Skeletal muscle satellite cell (primary cell): ENCODE measurements around the gene PIK3R1.

Experiments
- H3K27me3 ChIP-seq: 2 replicates; pipeline ENCODE4 v1.7.0; 2013; ENCODE audit warnings: low read length; ENCODE audit not compliant: control insufficient read depth, insufficient read depth
- H3K36me3 ChIP-seq: 2 replicates; pipeline ENCODE4 v1.7.0; 2013; ENCODE audit warnings: mild to moderate bottlenecking, control low read depth, low read length; ENCODE audit not compliant: insufficient read depth
- H3K4me1 ChIP-seq: 2 replicates; pipeline ENCODE4 v1.7.0; 2013; ENCODE audit warnings: low read length; ENCODE audit not compliant: control insufficient read depth, insufficient read depth
- H3K4me2 ChIP-seq: 2 replicates; pipeline ENCODE4 v1.7.0; 2013; ENCODE audit warnings: mild to moderate bottlenecking, low read length
- H3K4me3 ChIP-seq: 2 replicates; pipeline ENCODE4 v1.7.0; 2013; ENCODE audit warnings: low read length
- H3K9ac ChIP-seq: 2 replicates; pipeline ENCODE4 v1.7.0; 2013; ENCODE audit warnings: mild to moderate bottlenecking, low read depth, low read length, moderate library complexity
- H3K9me3 ChIP-seq: replicated peaks from 2 replicates; pipeline ENCODE4 v1.7.0; 2013; ENCODE audit warnings: mild to moderate bottlenecking, control low read depth, low read length

Gene PIK3R1

GRCh38 chr5:68181039-68181599 is 34.4 kb upstream of the PIK3R1 start:
- Histone ChIP-seq H3K9me3 (no peaks in the 10 kb centered on the region), H3K4me2 (no peak overlapping the region), H3K4me1 (no peaks in the 10 kb centered on the region), H3K36me3 (no peaks in the 10 kb centered on the region), H3K27me3 (no peaks in the 10 kb centered on the region), H3K4me3 (no peak overlapping the region), H3K9ac (no peak overlapping the region)

- Histone ChIP-seq H3K27me3 (no peaks in the 10 kb centered on the region), H3K4me1 (peaks cover 1% of the 10 kb centered on the region), H3K36me3 (no peaks in the 10 kb centered on the region), H3K9me3 (no peaks in the 10 kb centered on the region), H3K4me3 (no peak overlapping the region), H3K4me2 (no peak overlapping the region), H3K9ac (no peak overlapping the region)
Observed at GRCh38 chr5:68182094-68182493, 33.5 kb upstream of the PIK3R1 start.

- H3K9me3 ChIP-seq = no peaks in the 10 kb centered on the region
- H3K4me2 ChIP-seq = no peak overlapping the region
- H3K4me1 ChIP-seq = peaks cover 6% of the 10 kb centered on the region
- H3K9ac ChIP-seq = no peak overlapping the region
- H3K36me3 ChIP-seq = no peaks in the 10 kb centered on the region
- no peak overlapping the region for H3K4me3 ChIP-seq
- no peaks in the 10 kb centered on the region for H3K27me3 ChIP-seq
Observed at GRCh38 chr5:68182534-68182933, 33.0 kb upstream of the PIK3R1 start.

- H3K4me2 ChIP-seq = peak overlapping the region; percentile 77
- peak overlapping the region; percentile 65 for H3K4me3 ChIP-seq
- H3K36me3 ChIP-seq = no peaks in the 10 kb centered on the region
- no peaks in the 10 kb centered on the region for H3K9me3 ChIP-seq
- H3K9ac ChIP-seq = peak overlapping the region; percentile 51
- H3K4me1 ChIP-seq = peaks cover 15% of the 10 kb centered on the region
- no peaks in the 10 kb centered on the region for H3K27me3 ChIP-seq
Observed at GRCh38 chr5:68187268-68188055, 28.1 kb upstream of the PIK3R1 start.

GRCh38 chr5:68189171-68189570 is 26.4 kb upstream of the PIK3R1 start:
- Histone ChIP-seq H3K9ac (no peak overlapping the region), H3K36me3 (no peaks in the 10 kb centered on the region), H3K4me3 (no peak overlapping the region), H3K4me2 (no peak overlapping the region), H3K4me1 (peaks cover 21% of the 10 kb centered on the region), H3K9me3 (no peaks in the 10 kb centered on the region), H3K27me3 (no peaks in the 10 kb centered on the region)

- peaks cover 21% of the 10 kb centered on the region for H3K4me1 ChIP-seq
- H3K9me3 ChIP-seq = no peaks in the 10 kb centered on the region
- no peaks in the 10 kb centered on the region for H3K36me3 ChIP-seq
- H3K27me3 ChIP-seq = no peaks in the 10 kb centered on the region
- H3K4me2 ChIP-seq = no peak overlapping the region
- H3K9ac ChIP-seq = no peak overlapping the region
- no peak overlapping the region for H3K4me3 ChIP-seq
Observed at GRCh38 chr5:68189613-68190012, 25.9 kb upstream of the PIK3R1 start.

- no peak overlapping the region for H3K4me2 ChIP-seq
- no peaks in the 10 kb centered on the region for H3K9me3 ChIP-seq
- no peaks in the 10 kb centered on the region for H3K27me3 ChIP-seq
- H3K9ac ChIP-seq = no peak overlapping the region
- no peaks in the 10 kb centered on the region for H3K36me3 ChIP-seq
- H3K4me1 ChIP-seq = peaks cover 21% of the 10 kb centered on the region
- H3K4me3 ChIP-seq = no peak overlapping the region
Observed at GRCh38 chr5:68190619-68191018, 24.9 kb upstream of the PIK3R1 start.

- no peaks in the 10 kb centered on the region for H3K9me3 ChIP-seq
Observed at GRCh38 chr5:68191083-68191791, 24.3 kb upstream of the PIK3R1 start.

GRCh38 chr5:68192679-68193060 is 22.9 kb upstream of the PIK3R1 start:
- H3K36me3 ChIP-seq = no peaks in the 10 kb centered on the region
- peak overlapping the region; percentile 44 for H3K4me2 ChIP-seq
- H3K4me1 ChIP-seq = peaks cover 14% of the 10 kb centered on the region
- no peaks in the 10 kb centered on the region for H3K9me3 ChIP-seq
- H3K4me3 ChIP-seq = no peak overlapping the region
- H3K27me3 ChIP-seq = no peaks in the 10 kb centered on the region
- H3K9ac ChIP-seq = no peak overlapping the region

More at GRCh38 chr5:68191083-68191791, 24.3 kb upstream of the PIK3R1 start:
- Histone ChIP-seq H3K36me3 (no peaks in the 10 kb centered on the region), H3K4me1 (peaks cover 21% of the 10 kb centered on the region), H3K4me3 (no peak overlapping the region), H3K9ac (no peak overlapping the region), H3K4me2 (no peak overlapping the region), H3K27me3 (no peaks in the 10 kb centered on the region)

- peaks cover 11% of the 10 kb centered on the region for H3K4me1 ChIP-seq
- no peaks in the 10 kb centered on the region for H3K36me3 ChIP-seq
- no peak overlapping the region for H3K4me3 ChIP-seq
- H3K9me3 ChIP-seq = no peaks in the 10 kb centered on the region
- H3K27me3 ChIP-seq = no peaks in the 10 kb centered on the region
- H3K9ac ChIP-seq = no peak overlapping the region
- H3K4me2 ChIP-seq = no peak overlapping the region
Observed at GRCh38 chr5:68193481-68194036, 22.0 kb upstream of the PIK3R1 start.

- no peaks in the 10 kb centered on the region for H3K9me3 ChIP-seq
- peaks cover 11% of the 10 kb centered on the region for H3K4me1 ChIP-seq
Observed at GRCh38 chr5:68194386-68194785, 21.2 kb upstream of the PIK3R1 start.

More at GRCh38 chr5:68194386-68194785, 21.2 kb upstream of the PIK3R1 start:
- H3K27me3 ChIP-seq = no peaks in the 10 kb centered on the region
- H3K4me2 ChIP-seq = no peak overlapping the region
- H3K4me3 ChIP-seq = no peak overlapping the region
- no peak overlapping the region for H3K9ac ChIP-seq
- H3K36me3 ChIP-seq = no peaks in the 10 kb centered on the region
